ES-I3 (cell line): ENCODE results near the gene ANKIB1.

Experiments used
- H3K36me3 ChIP-seq: 2 replicates; pipeline ENCODE4 v1.6.1; 2013; ENCODE audit warnings: mild to moderate bottlenecking, low read length, control low read depth, moderate library complexity; ENCODE audit not compliant: insufficient read depth
- H3K4me1 ChIP-seq: 2 replicates; pipeline ENCODE4 v1.6.1; 2013; ENCODE audit warnings: mild to moderate bottlenecking, control low read depth, low read length; ENCODE audit not compliant: insufficient read depth
- H3K9ac ChIP-seq: 2 replicates; pipeline ENCODE4 v1.6.1; 2013; ENCODE audit warnings: low read depth, mild to moderate bottlenecking, low read length, moderate library complexity
- H3K9me3 ChIP-seq: 2 replicates; pipeline ENCODE4 v1.6.1; 2013; ENCODE audit warnings: mild to moderate bottlenecking, low read length, moderate library complexity; ENCODE audit not compliant: control insufficient read depth, insufficient read depth

ANKIB1 gene

DNA sequence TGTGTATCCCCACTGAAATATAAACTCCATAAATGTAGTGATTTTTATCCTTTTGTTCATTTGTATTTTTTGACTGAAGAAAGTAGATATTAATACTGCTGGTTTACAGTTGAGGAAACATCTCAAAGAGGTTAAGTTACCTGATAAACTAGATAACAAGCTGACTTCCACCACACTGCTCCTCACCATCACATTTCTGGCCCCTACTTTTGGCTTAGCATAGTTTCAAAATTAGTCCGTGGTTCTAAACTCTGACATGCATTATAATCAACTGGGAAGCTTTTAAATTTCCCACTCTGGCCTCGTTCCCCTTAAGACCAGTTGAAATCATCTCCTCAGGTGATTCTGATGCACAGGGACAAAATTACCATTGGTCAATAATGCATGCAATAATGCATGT is 43.5 kb downstream of the ANKIB1 start:
- no peaks in the 10 kb centered on the region for H3K36me3 ChIP-seq
- H3K4me1 ChIP-seq: peaks cover 2% of the 10 kb centered on the region
- H3K9ac ChIP-seq: no peak overlapping the region
- no peaks in the 10 kb centered on the region for H3K9me3 ChIP-seq

DNA sequence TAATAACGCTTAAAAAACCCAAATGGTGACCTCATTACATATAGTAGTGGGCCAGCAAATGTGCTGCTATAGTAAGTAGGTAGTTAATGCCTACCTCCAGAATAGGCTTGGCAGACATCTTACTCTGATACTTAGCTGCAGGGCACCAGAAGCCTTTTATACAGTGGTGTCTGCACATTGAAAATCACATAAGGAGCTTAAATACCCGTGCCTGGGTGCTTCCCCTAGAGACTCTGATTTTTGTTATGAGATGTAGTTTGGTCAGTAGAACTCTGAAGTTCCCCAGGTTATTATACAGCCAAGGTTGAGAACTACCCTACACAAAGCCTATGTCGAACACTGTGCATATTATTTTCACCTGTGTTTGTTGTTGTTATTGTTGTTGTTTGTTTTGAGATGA is 47.2 kb downstream of the ANKIB1 start:
- Histone ChIP-seq H3K36me3 (no peaks in the 10 kb centered on the region), H3K9me3 (no peaks in the 10 kb centered on the region), H3K4me1 (peaks cover 7% of the 10 kb centered on the region), H3K9ac (no peak overlapping the region)

DNA sequence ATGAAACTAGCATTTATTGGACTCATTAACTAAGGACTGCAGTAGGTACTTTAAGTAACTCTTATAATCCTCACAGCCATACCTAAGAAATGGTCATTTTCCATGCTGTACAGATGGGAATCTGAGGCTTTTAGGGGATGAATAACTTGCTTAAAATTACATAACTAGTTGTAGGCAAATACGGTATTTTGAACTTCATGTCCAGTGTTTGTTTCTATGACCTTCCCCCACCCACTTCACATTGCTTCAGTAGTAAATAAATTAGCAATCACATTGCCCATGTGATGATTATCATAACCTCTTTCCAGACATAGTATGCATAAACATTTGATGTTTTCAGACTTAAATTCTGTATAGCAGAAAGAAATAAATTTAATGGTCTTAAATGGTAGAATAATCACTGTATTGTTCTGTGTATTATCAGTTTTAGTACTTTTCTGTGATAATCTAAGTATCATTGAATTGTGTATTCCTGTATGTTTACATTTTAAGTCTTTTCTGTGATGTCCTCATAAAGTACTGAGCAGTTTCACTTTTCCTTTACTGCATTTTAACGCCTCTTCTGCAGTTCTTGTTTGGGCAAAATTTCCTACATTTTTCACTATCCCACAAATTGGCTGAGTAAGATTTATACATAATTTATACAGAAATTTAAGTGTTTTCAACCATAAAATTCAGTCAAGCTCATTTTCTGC is 48.3 kb downstream of the ANKIB1 start:
- no peaks in the 10 kb centered on the region for H3K9me3 ChIP-seq
- peaks cover 7% of the 10 kb centered on the region for H3K4me1 ChIP-seq
- no peaks in the 10 kb centered on the region for H3K36me3 ChIP-seq
- H3K9ac ChIP-seq: no peak overlapping the region

DNA sequence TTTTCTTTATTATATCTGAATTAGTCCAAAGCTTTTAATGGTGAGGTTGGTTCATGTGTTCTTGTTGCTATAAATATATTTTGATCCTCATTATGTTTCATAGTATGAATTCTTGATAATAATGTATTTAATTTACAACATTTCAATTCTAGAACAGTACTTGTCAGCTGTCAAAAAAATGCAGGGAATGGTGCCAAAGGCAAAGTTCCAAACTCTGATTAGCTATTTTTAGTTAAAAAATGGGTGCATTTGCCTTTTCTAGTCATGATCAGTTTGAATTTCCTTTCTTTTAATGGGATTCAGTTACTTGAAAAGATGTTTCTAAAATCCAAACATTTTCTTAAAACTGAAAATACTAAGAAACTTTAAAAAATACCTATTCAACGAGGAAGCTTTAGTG is 49.6 kb downstream of the ANKIB1 start:
- no peaks in the 10 kb centered on the region for H3K9me3 ChIP-seq
- no peaks in the 10 kb centered on the region for H3K36me3 ChIP-seq
- H3K4me1 ChIP-seq: peaks cover 7% of the 10 kb centered on the region; the same call in 1 of the 2 replicates
- no peak overlapping the region for H3K9ac ChIP-seq

DNA sequence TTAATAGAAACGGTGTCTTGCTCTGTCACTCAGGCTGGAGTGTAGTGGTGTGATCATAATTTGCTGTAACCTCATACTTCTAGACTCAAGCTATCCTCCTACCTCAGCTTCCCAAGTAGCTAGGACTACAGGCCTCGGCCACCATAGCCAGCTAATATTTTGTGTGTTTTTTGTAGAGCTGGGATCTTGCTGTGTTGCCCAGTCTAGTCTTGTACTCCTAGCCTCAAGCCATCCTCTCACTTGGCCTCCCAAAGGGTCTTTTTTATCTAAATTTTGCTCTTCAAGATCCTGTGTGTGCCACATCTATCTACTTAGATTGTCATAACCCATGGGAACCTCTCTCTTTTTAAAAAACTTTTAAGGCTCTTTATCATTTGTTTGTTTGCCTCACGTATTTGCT is 50.5 kb downstream of the ANKIB1 start:
- Histone ChIP-seq H3K9me3 (no peaks in the 10 kb centered on the region), H3K9ac (no peak overlapping the region), H3K4me1 (peaks cover 7% of the 10 kb centered on the region; the same call in 1 of the 2 replicates), H3K36me3 (no peaks in the 10 kb centered on the region)

DNA sequence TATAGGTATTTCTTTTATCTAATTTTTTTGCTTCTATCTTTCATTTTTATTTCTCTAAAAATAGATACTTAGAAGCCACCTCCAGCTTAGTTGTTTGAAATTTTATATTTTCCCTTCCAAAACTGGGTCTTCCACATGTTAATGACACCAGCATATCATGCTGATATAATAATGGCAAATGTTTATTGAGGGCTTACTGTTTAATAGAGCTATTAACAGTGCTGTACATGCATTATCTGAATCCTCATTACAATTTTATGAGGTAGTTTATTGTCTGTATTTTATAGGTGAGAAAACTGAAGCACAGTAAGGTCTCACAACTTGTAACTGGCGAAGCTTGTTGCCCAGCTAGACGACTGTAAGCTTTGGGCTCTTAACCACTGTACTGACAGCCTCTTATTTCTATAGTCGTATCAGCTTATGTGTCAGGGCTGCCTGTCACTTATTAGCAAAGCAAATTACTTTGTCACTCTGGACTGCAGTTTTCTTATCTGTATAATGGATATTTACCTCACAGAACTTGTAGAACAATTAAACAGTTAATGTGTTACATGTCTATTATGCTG is 51.2 kb downstream of the ANKIB1 start:
- no peaks in the 10 kb centered on the region for H3K36me3 ChIP-seq
- no peak overlapping the region for H3K9ac ChIP-seq
- H3K9me3 ChIP-seq: no peaks in the 10 kb centered on the region
- peaks cover 7% of the 10 kb centered on the region; the same call in 1 of the 2 replicates for H3K4me1 ChIP-seq

DNA sequence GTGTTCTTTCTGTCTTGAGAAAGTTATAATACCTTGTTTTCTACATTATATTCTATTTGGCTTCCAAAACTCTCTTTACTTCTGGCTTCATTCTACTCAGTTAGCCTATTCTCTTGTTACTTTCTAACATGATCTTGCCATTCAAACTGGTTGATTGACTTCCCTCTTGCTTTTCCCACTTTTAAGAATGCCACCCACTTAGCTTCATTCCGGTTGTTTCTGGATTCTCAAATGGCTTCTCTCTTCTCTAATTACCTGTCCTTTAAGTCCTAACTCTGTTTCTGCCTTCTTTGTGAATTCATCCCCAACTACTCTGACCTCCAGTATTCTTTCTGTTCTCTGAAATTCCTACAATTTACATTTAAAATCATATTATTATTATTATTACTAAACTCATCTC is 52.0 kb downstream of the ANKIB1 start:
- no peaks in the 10 kb centered on the region for H3K9me3 ChIP-seq
- no peak overlapping the region for H3K9ac ChIP-seq
- H3K4me1 ChIP-seq: peaks cover 7% of the 10 kb centered on the region; the same call in 1 of the 2 replicates
- H3K36me3 ChIP-seq: no peaks in the 10 kb centered on the region

DNA sequence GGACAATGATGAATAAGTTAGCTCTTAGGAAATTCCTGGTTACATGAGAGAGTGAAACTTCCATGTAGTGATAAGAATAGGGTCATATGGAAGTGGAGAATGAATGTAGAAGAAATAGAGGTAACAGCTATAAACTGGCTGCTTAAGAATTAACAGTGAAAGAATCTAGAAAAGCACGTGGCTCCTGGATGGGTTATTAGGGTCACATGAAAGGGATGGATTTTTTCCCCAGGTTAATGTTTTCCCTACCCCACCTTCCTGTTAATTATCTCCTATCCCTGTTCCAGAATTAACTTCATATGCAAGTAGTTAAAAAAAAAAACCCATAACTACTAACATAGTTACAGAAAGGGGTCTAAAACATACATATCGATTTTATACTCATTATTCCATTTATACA is 58.0 kb downstream of the ANKIB1 start:
- Histone ChIP-seq H3K4me1 (no peaks in the 10 kb centered on the region), H3K9ac (no peak overlapping the region), H3K9me3 (no peaks in the 10 kb centered on the region), H3K36me3 (no peaks in the 10 kb centered on the region)

DNA sequence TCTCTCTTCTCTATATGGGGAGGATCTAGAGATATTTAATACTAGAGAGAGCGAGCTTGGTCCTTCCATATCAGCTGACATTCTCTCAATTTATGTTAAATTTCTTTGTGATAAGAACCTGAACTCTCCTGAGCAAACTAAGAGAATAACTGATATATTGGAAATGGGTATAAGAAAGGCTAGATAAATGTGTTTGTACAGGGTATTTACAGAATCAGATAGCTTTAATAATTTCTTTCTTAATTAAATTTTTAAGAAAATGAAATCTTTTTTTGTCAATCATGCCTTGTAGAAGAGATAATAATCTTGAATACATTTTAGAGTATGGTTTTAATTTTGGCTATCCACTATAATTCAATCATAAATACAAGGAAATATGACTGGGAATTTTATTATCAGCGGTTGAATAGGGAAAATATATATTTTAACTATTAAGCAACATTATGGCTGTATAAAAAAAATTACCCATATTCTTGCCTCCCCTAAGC is 58.7 kb downstream of the ANKIB1 start:
- H3K36me3 ChIP-seq: peaks cover 3% of the 10 kb centered on the region; the same call in 1 of the 2 replicates

DNA sequence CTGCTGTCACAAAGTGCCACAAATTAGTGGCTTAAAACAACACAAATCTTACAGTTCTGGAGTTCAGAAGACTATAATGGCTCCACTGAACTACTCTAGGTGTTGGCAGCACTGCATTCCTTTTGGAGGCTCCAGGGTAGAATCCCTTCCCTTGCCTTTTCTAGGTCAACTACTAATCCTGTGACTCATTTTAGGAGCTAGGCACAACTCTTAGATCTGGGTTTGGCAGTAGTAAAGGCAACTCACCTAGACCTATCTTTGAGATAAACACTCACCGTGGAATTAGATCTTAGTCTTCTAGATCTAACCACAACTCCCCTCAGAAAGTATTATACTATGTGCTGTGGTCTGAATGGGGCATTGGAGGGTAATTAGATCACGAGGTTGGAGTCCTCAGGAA is 60.4 kb downstream of the ANKIB1 start:
- H3K9me3 ChIP-seq: no peaks in the 10 kb centered on the region
- H3K9ac ChIP-seq: no peak overlapping the region
- no peaks in the 10 kb centered on the region for H3K4me1 ChIP-seq
- peaks cover 3% of the 10 kb centered on the region; the same call in 1 of the 2 replicates for H3K36me3 ChIP-seq

More for the DNA sequence above, 58.7 kb downstream of the ANKIB1 start:
- Histone ChIP-seq H3K9me3 (no peaks in the 10 kb centered on the region), H3K4me1 (no peaks in the 10 kb centered on the region), H3K9ac (no peak overlapping the region)

DNA sequence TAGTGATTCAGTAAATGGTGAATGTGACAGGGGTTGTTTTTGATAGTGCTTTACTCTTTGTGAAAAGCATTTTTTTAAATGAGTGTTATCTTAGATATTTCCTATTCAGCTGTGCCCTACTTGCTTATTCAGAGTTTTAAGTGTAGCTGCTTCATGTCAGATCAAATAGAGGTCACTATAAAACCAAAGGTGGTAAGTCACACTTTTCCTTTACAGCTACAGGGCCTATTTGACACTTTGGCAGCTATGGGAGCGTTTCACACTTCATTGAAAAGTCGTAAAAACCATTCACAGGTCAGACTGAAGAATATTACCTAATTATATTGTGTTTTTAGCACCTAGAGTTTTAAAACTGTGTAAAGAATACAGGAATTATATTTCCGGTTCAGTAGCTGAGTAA is 67.3 kb downstream of the ANKIB1 start:
- Histone ChIP-seq H3K36me3 (peaks cover 3% of the 10 kb centered on the region; the same call in 1 of the 2 replicates), H3K4me1 (no peaks in the 10 kb centered on the region), H3K9me3 (no peaks in the 10 kb centered on the region), H3K9ac (no peak overlapping the region)

DNA sequence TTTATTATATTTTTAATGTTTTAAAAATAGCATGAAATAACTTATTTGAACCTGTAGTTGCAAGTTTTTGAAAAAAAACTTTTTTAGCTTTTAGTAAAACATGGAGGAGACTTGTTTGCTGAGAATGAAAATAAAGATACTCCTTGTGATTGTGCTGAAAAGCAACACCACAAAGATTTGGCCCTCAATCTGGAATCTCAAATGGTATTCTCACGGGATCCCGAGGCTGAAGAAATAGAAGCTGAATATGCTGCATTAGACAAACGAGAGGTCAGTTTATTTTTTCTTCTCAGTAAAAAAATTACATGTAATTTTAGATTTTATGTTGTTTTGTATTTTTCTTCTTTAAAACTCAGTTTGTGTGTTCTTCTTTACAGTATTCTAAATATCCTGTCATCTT is 73.5 kb downstream of the ANKIB1 start:
- Histone ChIP-seq H3K9me3 (no peaks in the 10 kb centered on the region), H3K36me3 (no peaks in the 10 kb centered on the region; the same call in 1 of the 2 replicates), H3K9ac (no peak overlapping the region), H3K4me1 (no peaks in the 10 kb centered on the region)

DNA sequence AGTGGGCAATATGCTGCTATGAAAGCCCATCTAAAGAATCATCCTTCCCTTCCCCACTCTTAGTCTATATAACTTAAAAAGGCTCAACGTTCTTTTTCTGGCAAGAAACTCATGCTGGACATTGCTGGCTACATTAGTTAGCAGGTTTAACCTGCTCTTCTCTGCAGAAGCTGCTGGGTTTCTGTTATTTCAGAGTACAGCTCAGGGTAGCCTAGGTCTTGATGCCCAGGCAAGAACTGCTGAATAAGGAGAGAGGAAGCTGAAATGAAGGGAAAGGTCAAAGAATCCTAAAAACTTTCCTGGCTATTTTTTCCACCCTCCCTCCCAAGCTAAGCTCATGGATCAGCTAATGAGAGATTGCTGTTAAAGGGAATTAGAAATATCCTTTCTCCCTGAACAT is 79.4 kb downstream of the ANKIB1 start:
- H3K9me3 ChIP-seq: no peaks in the 10 kb centered on the region
- no peaks in the 10 kb centered on the region for H3K4me1 ChIP-seq
- H3K9ac ChIP-seq: no peak overlapping the region
- no peaks in the 10 kb centered on the region for H3K36me3 ChIP-seq

DNA sequence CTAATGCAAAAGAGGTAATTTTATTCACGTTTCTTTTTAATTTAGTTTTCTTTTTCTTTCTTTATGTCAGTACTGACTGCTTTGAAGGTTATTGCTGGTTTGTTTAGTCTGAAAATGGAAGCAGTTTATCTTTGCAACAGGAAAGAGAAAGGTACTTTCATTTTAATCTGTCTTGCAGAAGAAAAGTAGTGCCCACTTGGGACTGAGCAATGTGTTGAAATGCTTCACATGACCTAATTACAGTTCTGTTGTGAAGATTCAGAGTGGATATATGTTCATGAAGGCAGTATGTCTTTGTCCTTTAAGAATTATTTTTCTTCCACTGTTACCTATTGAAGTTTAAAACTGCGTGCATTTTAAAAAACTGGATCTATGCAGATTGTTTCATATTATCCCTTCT is 80.1 kb downstream of the ANKIB1 start:
- Histone ChIP-seq H3K36me3 (no peaks in the 10 kb centered on the region), H3K9ac (no peak overlapping the region), H3K9me3 (no peaks in the 10 kb centered on the region), H3K4me1 (no peaks in the 10 kb centered on the region)

DNA sequence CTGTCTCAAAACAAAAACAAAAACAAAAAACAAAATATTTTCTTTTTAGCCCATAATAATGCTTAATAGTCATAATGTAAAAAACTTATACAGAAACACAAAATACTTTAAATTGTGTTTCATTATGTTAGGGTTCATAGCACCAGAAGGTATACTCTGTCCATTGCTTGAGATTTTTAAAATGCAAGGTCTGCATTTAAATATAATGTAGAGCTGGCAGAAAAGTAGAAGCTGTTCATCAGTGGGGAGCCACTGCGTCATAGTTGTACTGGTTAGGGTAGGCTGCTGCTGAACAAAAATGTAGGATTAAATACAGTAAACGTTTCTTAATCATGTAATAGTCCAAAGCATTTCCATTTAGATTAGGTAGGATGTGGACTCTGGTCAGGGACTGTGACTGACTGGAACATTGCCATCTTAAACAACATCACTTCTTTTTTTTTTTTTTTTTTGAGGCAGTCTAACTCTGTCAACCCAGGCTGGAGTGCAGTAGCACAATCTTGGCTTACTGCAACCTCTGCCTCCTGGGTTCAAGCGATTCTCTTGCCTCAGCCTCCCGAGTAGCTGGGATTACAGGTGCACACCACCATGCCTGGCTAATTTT is 85.2 kb downstream of the ANKIB1 start:
- Histone ChIP-seq H3K9me3 (no peaks in the 10 kb centered on the region), H3K36me3 (no peaks in the 10 kb centered on the region), H3K9ac (no peak overlapping the region), H3K4me1 (no peaks in the 10 kb centered on the region)
